K562 (cell line): ENCODE measurements around the gene CMTM1. TPM values are rescaled to one million over a fixed set of nuclear protein-coding genes. Genes with fewer than 3 reads are reported as not detected.

Experiments
- CHCHD3 ChIP-seq: fragments of 250-450 bp; sonication (Bioruptor Pico); IDR thresholded peaks from 2 replicates; pipeline ENCODE4 v2.1.2; 2022; ENCODE audit warnings: mild to moderate bottlenecking
- CREM ChIP-seq: IDR thresholded peaks from 2 replicates; pipeline ENCODE4 v1.6.1; 2014; ENCODE audit warnings: antibody characterized with exemption, low read depth
- ELF2 ChIP-seq: fragments of 250-450 bp; sonication (Bioruptor Pico); IDR thresholded peaks from 2 replicates; pipeline ENCODE4 v1.5.0; 2021; ENCODE audit warnings: mild to moderate bottlenecking
- EWSR1 ChIP-seq: fragments of 450-650 bp; IDR thresholded peaks from 2 replicates; pipeline ENCODE4 v1.6.1; 2018; ENCODE audit warnings: borderline replicate concordance, mild to moderate bottlenecking, low read depth, moderate library complexity; ENCODE audit not compliant: partially characterized antibody
- GABPB1 ChIP-seq: sonication (generic); formaldehyde crosslinking; IDR thresholded peaks from 2 replicates; pipeline ENCODE4 v1.8.0; 2022; ENCODE audit warnings: mild to moderate bottlenecking, missing genetic modification reagents
- GATAD2B ChIP-seq: fragments of 450-650 bp; IDR thresholded peaks from 2 replicates; pipeline ENCODE4 v1.6.1; 2017; ENCODE audit warnings: mild to moderate bottlenecking, borderline replicate concordance
- HDAC2 ChIP-seq: fragments of 450-650 bp; IDR thresholded peaks from 2 replicates; pipeline ENCODE4 v1.6.1; 2016; ENCODE audit warnings: mild to moderate bottlenecking
- IRF2 ChIP-seq: sonication (generic); formaldehyde crosslinking; IDR thresholded peaks from 2 replicates; pipeline ENCODE4 v1.8.1; 2022; ENCODE audit warnings: mild to moderate bottlenecking, missing genetic modification reagents
- JUND ChIP-seq, 2 experiments: IDR thresholded peaks; 2 replicates in 1 of 2; 3 replicates in 1 of 2; pipeline ENCODE4 v1.6.1; 2011; ENCODE audit warnings: borderline replicate concordance in 2 of 2, low read depth in 2 of 2, low read length in 2 of 2, improper control_type of control experiment in 1 of 2, missing biosample characterization in 1 of 2, missing genetic modification characterization in 1 of 2, missing genetic modification reagents in 1 of 2
- KLF10 ChIP-seq: fragments of 250-450 bp; sonication (Bioruptor Pico); IDR thresholded peaks from 2 replicates; pipeline ENCODE4 v1.6.1; 2021; ENCODE audit warnings: matching md5 sums
- KLF16 ChIP-seq: IDR thresholded peaks from 2 replicates; pipeline ENCODE4 v1.6.1; 2016; ENCODE audit warnings: antibody characterized with exemption
- MAFF ChIP-seq: IDR thresholded peaks from 2 replicates; pipeline ENCODE4 v1.6.1; 2012; ENCODE audit warnings: low read length, improper control_type of control experiment
- MTA3 ChIP-seq: fragments of 450-650 bp; formaldehyde crosslinking; IDR thresholded peaks from 2 replicates; pipeline ENCODE4 v1.6.1; 2017; ENCODE audit warnings: mild to moderate bottlenecking, borderline replicate concordance
- SMARCB1 ChIP-seq: IDR thresholded peaks from 2 replicates; pipeline ENCODE4 v1.6.1; 2011; ENCODE audit warnings: improper control_type of control experiment, low read depth; ENCODE audit not compliant: insufficient read length
- SMC3 ChIP-seq: conservative IDR thresholded peaks from 2 replicates; pipeline ENCODE4 v1.6.1; 2011; ENCODE audit warnings: low read depth, low read length, improper control_type of control experiment; ENCODE audit not compliant: insufficient read depth
- TAF7 ChIP-seq: fragments of 450-650 bp; IDR thresholded peaks from 2 replicates; pipeline ENCODE4 v1.6.1; 2016; ENCODE audit warnings: missing genetic modification characterization, missing compliant biosample characterization
- U2AF1 ChIP-seq: fragments of 200-400 bp; formaldehyde crosslinking; optimal IDR thresholded peaks from 2 replicates; pipeline ENCODE3; 2017; ENCODE audit warnings: mild to moderate bottlenecking, low read depth, low read length, moderate library complexity
- ZFPM2 ChIP-seq: fragments of 250-450 bp; sonication (Bioruptor Pico); IDR thresholded peaks from 2 replicates; pipeline ENCODE4 v1.5.1; 2022; ENCODE audit warnings: mild to moderate bottlenecking
- ZFX ChIP-seq: sonication (generic); formaldehyde crosslinking; IDR thresholded peaks from 2 replicates; pipeline ENCODE4 v1.8.0; 2022; ENCODE audit warnings: mild to moderate bottlenecking, missing genetic modification reagents, moderate library complexity
- ZNF23 ChIP-seq: fragments of 250-450 bp; sonication (Bioruptor Pico); IDR thresholded peaks from 2 replicates; pipeline ENCODE4 v1.4.0; 2020; ENCODE audit warnings: mild to moderate bottlenecking
- ZNF780A ChIP-seq: fragments of 250-450 bp; sonication (Bioruptor Pico); IDR thresholded peaks from 2 replicates; pipeline ENCODE4 v1.5.0; 2021; ENCODE audit warnings: mild to moderate bottlenecking
- polyA plus RNA-seq, 8 experiments: library from polyadenylated mRNA; depleted of rRNA in 4 of 8; stranded (reverse) in 5 of 8; unstranded in 3 of 8; fragments of >200 nt; fragmentation: Nextera tagmentation in 2 of 8; fragmentation: Illumina TruSeq in 1 of 8; extraction: Ambion mirVana in 2 of 8; extraction: Trizol in 1 of 8; gene quantifications; 2 replicates each; pipeline versions ENCODE4 v1.2.1 to v1.2.3, GENCODE V29; 2011 to 2014; ENCODE audit warnings: inconsistent platforms in 1 of 8, missing spikeins in 1 of 8
- total RNA-seq, 7 experiments: library from RNA; depleted of rRNA in 6 of 7; stranded (reverse); fragments of >200 nt in 6 of 7; fragmentation: Illumina TruSeq in 2 of 7; extraction: Trizol in 2 of 7; gene quantifications; 2 replicates each; pipeline versions ENCODE4 v1.2.1 to v1.2.3, GENCODE V29; 2011 to 2021; ENCODE audit warnings: low replicate concordance in 1 of 7
- TF ChIP-seq, protein P1 (sequence below): fragments of 250-450 bp; sonication (Bioruptor Pico); IDR thresholded peaks from 2 replicates; pipeline ENCODE4 v1.5.0; 2021
- TF ChIP-seq, protein P2 (sequence below): fragments of 250-450 bp; sonication (Bioruptor Pico); IDR thresholded peaks from 2 replicates; pipeline ENCODE4 v1.8.0; 2022; ENCODE audit warnings: moderate library complexity, mild to moderate bottlenecking, inconsistent platforms
- TF ChIP-seq, protein P3 (sequence below), 2 experiments: fragments of 450-650 bp in 1 of 2; sonication (generic) in 1 of 2; formaldehyde crosslinking; conservative IDR thresholded peaks; 2 replicates each; pipeline versions ENCODE4 v1.4.0 to v1.8.1; 2020 to 2022; ENCODE audit warnings: mild to moderate bottlenecking in 1 of 2, missing genetic modification reagents in 1 of 2
- TF ChIP-seq, protein P4 (sequence below): fragments of 450-650 bp; IDR thresholded peaks from 2 replicates; pipeline ENCODE4 v1.7.1; 2018; ENCODE audit warnings: mild to moderate bottlenecking, low read depth; ENCODE audit not compliant: partially characterized antibody

The CMTM1 gene
- total and polyA plus RNA-seq, 9 of the 15 experiments (the other 6 are each of a cell fraction or from before 2014, with no cell fraction given): 0.25 to 2.6 (median 1.1) TPM; not detected in 2

DNA sequence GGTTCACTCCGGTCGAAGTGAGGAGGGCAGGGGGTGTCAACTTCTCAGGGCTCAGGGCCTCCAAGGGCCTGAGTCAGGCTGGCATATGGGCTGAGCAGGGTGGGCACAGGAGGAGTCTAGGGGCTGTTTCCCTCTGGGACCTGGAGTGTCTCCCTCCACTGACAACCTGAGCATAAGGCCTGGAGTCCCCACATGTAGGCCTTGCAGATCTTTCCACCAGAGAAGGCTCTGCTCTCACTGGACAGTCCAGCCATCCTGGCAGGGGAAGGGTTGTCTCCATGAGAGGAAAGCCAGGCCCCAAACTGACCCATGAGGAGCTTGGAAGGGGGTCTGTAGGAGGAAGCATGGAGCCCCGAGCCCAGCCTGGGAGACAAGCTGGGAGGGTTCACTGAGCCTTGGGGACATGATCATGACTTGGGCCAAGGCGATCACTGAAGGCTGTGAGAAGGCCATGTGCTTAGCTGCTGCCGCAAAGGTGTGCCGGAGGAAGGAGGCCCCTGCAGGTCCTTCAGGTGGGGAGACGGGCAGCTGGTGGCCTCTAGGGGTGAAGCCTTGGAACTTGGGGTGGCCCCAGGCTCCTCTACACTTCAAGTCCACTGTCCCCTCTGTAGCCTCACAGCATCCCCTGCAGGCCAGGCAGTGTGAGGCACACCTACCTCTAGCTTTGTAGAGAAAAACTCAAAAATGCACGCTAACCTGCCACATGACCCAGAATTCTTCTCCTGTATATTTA is 22.9 kb downstream of the CMTM1 start (continued):
- TF ChIP-seq, protein P1, sequence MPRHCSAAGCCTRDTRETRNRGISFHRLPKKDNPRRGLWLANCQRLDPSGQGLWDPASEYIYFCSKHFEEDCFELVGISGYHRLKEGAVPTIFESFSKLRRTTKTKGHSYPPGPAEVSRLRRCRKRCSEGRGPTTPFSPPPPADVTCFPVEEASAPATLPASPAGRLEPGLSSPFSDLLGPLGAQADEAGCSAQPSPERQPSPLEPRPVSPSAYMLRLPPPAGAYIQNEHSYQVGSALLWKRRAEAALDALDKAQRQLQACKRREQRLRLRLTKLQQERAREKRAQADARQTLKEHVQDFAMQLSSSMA (CRISPR knock-in tag): no peak
- TF ChIP-seq TAF7 (tag) (no peak), GABPB1 (no peak), ZFX (CRISPR knock-in tag) (no peak), EWSR1 (no peak), JUND (IDR thresholded peaks at IDR 0.05; ENCODE audit: borderline replicate concordance, low read depth, low read length) (0 out of 2 replicates have a peak, but pooled peaks have one; percentile 13), JUND (tag; IDR thresholded peaks at IDR 0.05; ENCODE audit: borderline replicate concordance, low read depth, low read length) (no peak), CHCHD3 (CRISPR knock-in tag) (no peak), U2AF1 (no peak), MAFF (no peak), SMARCB1 (no peak), IRF2 (CRISPR knock-in tag) (no peak), HDAC2 (no peak), KLF10 (CRISPR knock-in tag) (no peak), ZFPM2 (CRISPR knock-in tag) (no peak), CREM (peak; percentile 40; the same call in 1 of the 2 replicates), KLF16 (peak; percentile 81), ZNF780A (CRISPR knock-in tag) (no peak), ELF2 (CRISPR knock-in tag) (no peak), SMC3 (peak; percentile 91), MTA3 (no peak), GATAD2B (no peak), ZNF23 (CRISPR knock-in tag) (no peak)
- TF ChIP-seq, protein P2, sequence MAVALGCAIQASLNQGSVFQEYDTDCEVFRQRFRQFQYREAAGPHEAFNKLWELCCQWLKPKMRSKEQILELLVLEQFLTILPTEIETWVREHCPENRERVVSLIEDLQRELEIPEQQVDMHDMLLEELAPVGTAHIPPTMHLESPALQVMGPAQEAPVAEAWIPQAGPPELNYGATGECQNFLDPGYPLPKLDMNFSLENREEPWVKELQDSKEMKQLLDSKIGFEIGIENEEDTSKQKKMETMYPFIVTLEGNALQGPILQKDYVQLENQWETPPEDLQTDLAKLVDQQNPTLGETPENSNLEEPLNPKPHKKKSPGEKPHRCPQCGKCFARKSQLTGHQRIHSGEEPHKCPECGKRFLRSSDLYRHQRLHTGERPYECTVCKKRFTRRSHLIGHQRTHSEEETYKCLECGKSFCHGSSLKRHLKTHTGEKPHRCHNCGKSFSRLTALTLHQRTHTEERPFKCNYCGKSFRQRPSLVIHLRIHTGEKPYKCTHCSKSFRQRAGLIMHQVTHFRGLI: no peak
- TF ChIP-seq, protein P3, sequence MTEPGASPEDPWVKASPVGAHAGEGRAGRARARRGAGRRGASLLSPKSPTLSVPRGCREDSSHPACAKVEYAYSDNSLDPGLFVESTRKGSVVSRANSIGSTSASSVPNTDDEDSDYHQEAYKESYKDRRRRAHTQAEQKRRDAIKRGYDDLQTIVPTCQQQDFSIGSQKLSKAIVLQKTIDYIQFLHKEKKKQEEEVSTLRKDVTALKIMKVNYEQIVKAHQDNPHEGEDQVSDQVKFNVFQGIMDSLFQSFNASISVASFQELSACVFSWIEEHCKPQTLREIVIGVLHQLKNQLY (CRISPR knock-in tag; conservative IDR thresholded peaks at IDR 0.05): no peak
- TF ChIP-seq, protein P4, sequence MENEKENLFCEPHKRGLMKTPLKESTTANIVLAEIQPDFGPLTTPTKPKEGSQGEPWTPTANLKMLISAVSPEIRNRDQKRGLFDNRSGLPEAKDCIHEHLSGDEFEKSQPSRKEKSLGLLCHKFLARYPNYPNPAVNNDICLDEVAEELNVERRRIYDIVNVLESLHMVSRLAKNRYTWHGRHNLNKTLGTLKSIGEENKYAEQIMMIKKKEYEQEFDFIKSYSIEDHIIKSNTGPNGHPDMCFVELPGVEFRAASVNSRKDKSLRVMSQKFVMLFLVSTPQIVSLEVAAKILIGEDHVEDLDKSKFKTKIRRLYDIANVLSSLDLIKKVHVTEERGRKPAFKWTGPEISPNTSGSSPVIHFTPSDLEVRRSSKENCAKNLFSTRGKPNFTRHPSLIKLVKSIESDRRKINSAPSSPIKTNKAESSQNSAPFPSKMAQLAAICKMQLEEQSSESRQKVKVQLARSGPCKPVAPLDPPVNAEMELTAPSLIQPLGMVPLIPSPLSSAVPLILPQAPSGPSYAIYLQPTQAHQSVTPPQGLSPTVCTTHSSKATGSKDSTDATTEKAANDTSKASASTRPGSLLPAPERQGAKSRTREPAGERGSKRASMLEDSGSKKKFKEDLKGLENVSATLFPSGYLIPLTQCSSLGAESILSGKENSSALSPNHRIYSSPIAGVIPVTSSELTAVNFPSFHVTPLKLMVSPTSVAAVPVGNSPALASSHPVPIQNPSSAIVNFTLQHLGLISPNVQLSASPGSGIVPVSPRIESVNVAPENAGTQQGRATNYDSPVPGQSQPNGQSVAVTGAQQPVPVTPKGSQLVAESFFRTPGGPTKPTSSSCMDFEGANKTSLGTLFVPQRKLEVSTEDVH: no peak
